ENCODE measurements around the gene SORCS2. TPM values are rescaled to one million over a fixed set of nuclear protein-coding genes. Genes with fewer than 3 reads are reported as not detected.

SORCS2 gene
- total RNA-seq, 4 donors from 2014 or later = 2.0 to 7.4 (median 3.6) TPM

- ATAC-seq = no peak
- WGBS, 2 donors (ENCODE audit: low coverage in 1 of 2) = 79 to 91% methylated on average over 7 to 13 of the region's 14 CpGs
- Histone ChIP-seq H3K9me3 (peaks cover 0 to 8% (median 0%) of the 10 kb centered on the region in 3 donors), H3K4me1 (no peaks in the 10 kb centered on the region), H3K4me3 (no peak overlapping the region), H3K36me3 (no peaks in the 10 kb centered on the region), H3K27me3 (no peaks in the 10 kb centered on the region), H3K27ac (no peak overlapping the region)
- no peak for TF ChIP-seq CTCF (IDR thresholded peaks at IDR 0.05)
- TF ChIP-seq POLR2A (IDR thresholded peaks at IDR 0.05) = no peak
- no peak for TF ChIP-seq POLR2AphosphoS5 (IDR thresholded peaks at IDR 0.05)
- TF ChIP-seq EP300 (IDR thresholded peaks at IDR 0.05) = no peak
Observed at GRCh38 chr4:7607156-7607910, 415.0 kb downstream of the SORCS2 start.

GRCh38 chr4:7608046-7608445 lies 415.7 kb downstream of the SORCS2 start:
- no peak overlapping the region for H3K4me3 ChIP-seq
- WGBS, 2 donors (ENCODE audit: low coverage in 1 of 2) = 87% methylated on average over 6 of the region's 7 CpGs; no CpG with 5 or more reads in 1 of the 2 donors
- H3K27me3 ChIP-seq = no peaks in the 10 kb centered on the region
- H3K36me3 ChIP-seq = no peaks in the 10 kb centered on the region
- H3K4me1 ChIP-seq = no peaks in the 10 kb centered on the region
- no peak for ATAC-seq
- TF ChIP-seq POLR2AphosphoS5 (IDR thresholded peaks at IDR 0.05) = no peak
- no peak for TF ChIP-seq CTCF (IDR thresholded peaks at IDR 0.05)
- no peak for TF ChIP-seq POLR2A (IDR thresholded peaks at IDR 0.05)
- TF ChIP-seq EP300 (IDR thresholded peaks at IDR 0.05) = no peak
- H3K9me3 ChIP-seq = peaks cover 0 to 8% (median 0%) of the 10 kb centered on the region in 3 donors
- no peak overlapping the region for H3K27ac ChIP-seq

GRCh38 chr4:7609316-7609715 lies 417.0 kb downstream of the SORCS2 start:
- TF ChIP-seq POLR2AphosphoS5 (IDR thresholded peaks at IDR 0.05) (no peak), EP300 (IDR thresholded peaks at IDR 0.05) (no peak), POLR2A (IDR thresholded peaks at IDR 0.05) (no peak), CTCF (IDR thresholded peaks at IDR 0.05) (no peak)
- H3K36me3 ChIP-seq = no peaks in the 10 kb centered on the region
- 72% methylated on average over 6 of the region's 10 CpGs; no CpG with 5 or more reads in 1 of the 2 donors for WGBS, 2 donors (ENCODE audit: low coverage in 1 of 2)
- no peaks in the 10 kb centered on the region for H3K27me3 ChIP-seq
- peaks cover 0 to 8% (median 0%) of the 10 kb centered on the region in 3 donors for H3K9me3 ChIP-seq
- no peaks in the 10 kb centered on the region for H3K4me1 ChIP-seq
- no peak for ATAC-seq
- H3K27ac ChIP-seq = no peak overlapping the region
- no peak overlapping the region for H3K4me3 ChIP-seq

GRCh38 chr4:7610022-7610670 lies 417.8 kb downstream of the SORCS2 start:
- 88% methylated on average over 5 of the region's 17 CpGs; no CpG with 5 or more reads in 1 of the 2 donors for WGBS, 2 donors (ENCODE audit: low coverage in 1 of 2)
- ATAC-seq = no peak
- Histone ChIP-seq H3K27me3 (no peaks in the 10 kb centered on the region), H3K27ac (no peak overlapping the region), H3K9me3 (peaks cover 0 to under 1% (median 0%) of the 10 kb centered on the region in 3 donors), H3K36me3 (no peaks in the 10 kb centered on the region), H3K4me3 (no peak overlapping the region), H3K4me1 (no peaks in the 10 kb centered on the region)
- TF ChIP-seq POLR2AphosphoS5 (IDR thresholded peaks at IDR 0.05) (no peak), POLR2A (IDR thresholded peaks at IDR 0.05) (no peak), EP300 (IDR thresholded peaks at IDR 0.05) (no peak), CTCF (IDR thresholded peaks at IDR 0.05) (no peak)
